ENCODE results near the gene FOCAD.

- no peak for TF ChIP-seq CTCF (IDR thresholded peaks at IDR 0.05)
- TF ChIP-seq POLR2A (IDR thresholded peaks at IDR 0.05), result no peak
Observed at GRCh38 chr9:20683351-20684034, 566 bp upstream of the FOCAD start.
